ENCODE data around the gene MICU2. TPM values are rescaled to one million over a fixed set of nuclear protein-coding genes. Genes with fewer than 3 reads are reported as not detected.

Gene MICU2
- total RNA-seq (67.7 TPM), polyA plus RNA-seq (34.0 TPM)

- Histone ChIP-seq H3K4me1 (ENCODE audit: insufficient read depth) (no peaks in the 10 kb centered on the region), H3K27ac (ENCODE audit: low read depth) (peak within 1 kb of the TSS; percentile 100), H3K4me3 (ENCODE audit: low read depth, low read length) (peak within 1 kb of the TSS; percentile 92), H3K36me3 (ENCODE audit: insufficient read depth) (no peaks in the 10 kb centered on the region)
- WGBS = under 1% methylated on average over 77 of the region's 77 CpGs
- DNase-seq (ENCODE audit: extremely low spot score) = peak; percentile 87
Observed at GRCh38 chr13:21603531-21604448, at the start of gene MICU2. TSS of gene MICU2 (minus strand) at chr13:21604170. CDS start at chr13:21604148, 22 bp downstream.

GRCh38 chr13:21641629-21642028, 37.7 kb upstream of the MICU2 start:
- no peak for DNase-seq (ENCODE audit: extremely low spot score)
- no peak overlapping the region for H3K4me3 ChIP-seq (ENCODE audit: low read depth, low read length)
- WGBS = 91% methylated on average over 2 of the region's 2 CpGs
- no peaks in the 10 kb centered on the region for H3K36me3 ChIP-seq (ENCODE audit: insufficient read depth)
- no peak overlapping the region for H3K27ac ChIP-seq (ENCODE audit: low read depth)
- H3K4me1 ChIP-seq (ENCODE audit: insufficient read depth) = no peaks in the 10 kb centered on the region

- Histone ChIP-seq H3K4me3 (ENCODE audit: low read depth, low read length) (no peak overlapping the region), H3K27ac (ENCODE audit: low read depth) (no peak overlapping the region), H3K36me3 (ENCODE audit: insufficient read depth) (no peaks in the 10 kb centered on the region), H3K4me1 (ENCODE audit: insufficient read depth) (no peaks in the 10 kb centered on the region)
- DNase-seq (ENCODE audit: extremely low spot score) = no peak
- 81% methylated on average over 5 of the region's 5 CpGs for WGBS
Observed at GRCh38 chr13:21639561-21639960, 35.6 kb upstream of the MICU2 start.

GRCh38 chr13:21638319-21639282, 34.6 kb upstream of the MICU2 start:
- no peaks in the 10 kb centered on the region for H3K4me1 ChIP-seq (ENCODE audit: insufficient read depth)
- no peaks in the 10 kb centered on the region for H3K36me3 ChIP-seq (ENCODE audit: insufficient read depth)
- no peak overlapping the region for H3K4me3 ChIP-seq (ENCODE audit: low read depth, low read length)
- DNase-seq (ENCODE audit: extremely low spot score) = no peak
- 40% methylated on average over 6 of the region's 6 CpGs for WGBS
- no peak overlapping the region for H3K27ac ChIP-seq (ENCODE audit: low read depth)

GRCh38 chr13:21637296-21637695, 33.3 kb upstream of the MICU2 start:
- Histone ChIP-seq H3K4me1 (ENCODE audit: insufficient read depth) (no peaks in the 10 kb centered on the region), H3K4me3 (ENCODE audit: low read depth, low read length) (no peak overlapping the region), H3K36me3 (ENCODE audit: insufficient read depth) (no peaks in the 10 kb centered on the region), H3K27ac (ENCODE audit: low read depth) (no peak overlapping the region)
- no peak for DNase-seq (ENCODE audit: extremely low spot score)
- WGBS = 80% methylated on average over 13 of the region's 13 CpGs

- WGBS = 86% methylated on average over 3 of the region's 3 CpGs
- H3K27ac ChIP-seq (ENCODE audit: low read depth) = no peak overlapping the region
- no peak for DNase-seq (ENCODE audit: extremely low spot score)
- no peaks in the 10 kb centered on the region for H3K36me3 ChIP-seq (ENCODE audit: insufficient read depth)
- no peaks in the 10 kb centered on the region for H3K4me1 ChIP-seq (ENCODE audit: insufficient read depth)
- no peak overlapping the region for H3K4me3 ChIP-seq (ENCODE audit: low read depth, low read length)
Observed at GRCh38 chr13:21636656-21637055, 32.7 kb upstream of the MICU2 start.

- no peak for DNase-seq (ENCODE audit: extremely low spot score)
- no peak overlapping the region for H3K4me3 ChIP-seq (ENCODE audit: low read depth, low read length)
- no peaks in the 10 kb centered on the region for H3K4me1 ChIP-seq (ENCODE audit: insufficient read depth)
- H3K27ac ChIP-seq (ENCODE audit: low read depth) = no peak overlapping the region
- no peaks in the 10 kb centered on the region for H3K36me3 ChIP-seq (ENCODE audit: insufficient read depth)
Observed at GRCh38 chr13:21632196-21632595, 28.2 kb upstream of the MICU2 start.

- Histone ChIP-seq H3K27ac (ENCODE audit: low read depth) (no peak overlapping the region), H3K4me1 (ENCODE audit: insufficient read depth) (no peaks in the 10 kb centered on the region), H3K4me3 (ENCODE audit: low read depth, low read length) (no peak overlapping the region), H3K36me3 (ENCODE audit: insufficient read depth) (no peaks in the 10 kb centered on the region)
- 54% methylated on average over 8 of the region's 8 CpGs for WGBS
- DNase-seq (ENCODE audit: extremely low spot score) = no peak
Observed at GRCh38 chr13:21625366-21625765, 21.4 kb upstream of the MICU2 start.

GRCh38 chr13:21620861-21621260, 16.9 kb upstream of the MICU2 start:
- WGBS = 77% methylated on average over 3 of the region's 3 CpGs
- no peaks in the 10 kb centered on the region for H3K36me3 ChIP-seq (ENCODE audit: insufficient read depth)
- no peak overlapping the region for H3K4me3 ChIP-seq (ENCODE audit: low read depth, low read length)
- no peak overlapping the region for H3K27ac ChIP-seq (ENCODE audit: low read depth)
- no peaks in the 10 kb centered on the region for H3K4me1 ChIP-seq (ENCODE audit: insufficient read depth)
- DNase-seq (ENCODE audit: extremely low spot score) = no peak

- 49% methylated on average over 3 of the region's 3 CpGs for WGBS
- Histone ChIP-seq H3K36me3 (ENCODE audit: insufficient read depth) (no peaks in the 10 kb centered on the region), H3K27ac (ENCODE audit: low read depth) (no peak overlapping the region), H3K4me3 (ENCODE audit: low read depth, low read length) (no peak overlapping the region), H3K4me1 (ENCODE audit: insufficient read depth) (no peaks in the 10 kb centered on the region)
- no peak for DNase-seq (ENCODE audit: extremely low spot score)
Observed at GRCh38 chr13:21619633-21620220, 15.8 kb upstream of the MICU2 start.

GRCh38 chr13:21616880-21617279, 12.9 kb upstream of the MICU2 start:
- Histone ChIP-seq H3K36me3 (ENCODE audit: insufficient read depth) (no peaks in the 10 kb centered on the region), H3K4me1 (ENCODE audit: insufficient read depth) (no peaks in the 10 kb centered on the region), H3K4me3 (ENCODE audit: low read depth, low read length) (no peak overlapping the region), H3K27ac (ENCODE audit: low read depth) (no peak overlapping the region)
- DNase-seq (ENCODE audit: extremely low spot score) = no peak
- 62% methylated on average over 3 of the region's 3 CpGs for WGBS

GRCh38 chr13:21616205-21616866, 12.4 kb upstream of the MICU2 start:
- DNase-seq (ENCODE audit: extremely low spot score) = no peak
- no peak overlapping the region for H3K27ac ChIP-seq (ENCODE audit: low read depth)
- H3K4me3 ChIP-seq (ENCODE audit: low read depth, low read length) = no peak overlapping the region
- H3K4me1 ChIP-seq (ENCODE audit: insufficient read depth) = no peaks in the 10 kb centered on the region
- no peaks in the 10 kb centered on the region for H3K36me3 ChIP-seq (ENCODE audit: insufficient read depth)
- 78% methylated on average over 5 of the region's 5 CpGs for WGBS

- Histone ChIP-seq H3K4me1 (ENCODE audit: insufficient read depth) (no peaks in the 10 kb centered on the region), H3K4me3 (ENCODE audit: low read depth, low read length) (no peak overlapping the region), H3K27ac (ENCODE audit: low read depth) (no peak overlapping the region), H3K36me3 (ENCODE audit: insufficient read depth) (no peaks in the 10 kb centered on the region)
- 81% methylated on average over 2 of the region's 2 CpGs for whole genome bisulfite sequencing
- no peak for DNase-seq (ENCODE audit: extremely low spot score)
Observed at GRCh38 chr13:21615427-21615826, 11.5 kb upstream of the MICU2 start.
